Spleen (tissue), 7 donors: ENCODE measurements around the gene OSBPL8.

Experiments
- POLR2A ChIP-seq, 3 donors: fragments of 450-650 bp; IDR thresholded peaks; one replicate each; pipeline ENCODE4 v1.5.1; 2017; ENCODE audit warnings: antibody characterized with exemption in 3 of 3, mild to moderate bottlenecking in 1 of 3
- POLR2AphosphoS5 ChIP-seq, 3 donors: sonication (generic); formaldehyde crosslinking; IDR thresholded peaks; one replicate each; pipeline ENCODE4 v1.5.1; 2017; ENCODE audit warnings: antibody characterized with exemption in 3 of 3
- TF ChIP-seq, protein P1 (sequence below), 11 experiments: fragments of 200-600 bp in 7 of 11; fragments of 450-650 bp in 4 of 11; sonication (generic) in 4 of 11; IDR thresholded peaks in 8 of 11; conservative IDR thresholded peaks in 3 of 11; 1 replicate in 7 of 11; 2 replicates in 4 of 11; pipeline versions ENCODE4 v1.4.0 to v1.8.0; 2016 to 2021; ENCODE audit warnings: antibody characterized with exemption in 11 of 11, inconsistent platforms in 4 of 11, mild to moderate bottlenecking in 1 of 11
- donor health status: DM: no; HTN: no; CAD: no; lungs with moderate emphysema.
- donor health status: DM: no; HTN: no; CAD: no.
- donor health status: DM: no; HTN: no; CAD: no.

DNA sequence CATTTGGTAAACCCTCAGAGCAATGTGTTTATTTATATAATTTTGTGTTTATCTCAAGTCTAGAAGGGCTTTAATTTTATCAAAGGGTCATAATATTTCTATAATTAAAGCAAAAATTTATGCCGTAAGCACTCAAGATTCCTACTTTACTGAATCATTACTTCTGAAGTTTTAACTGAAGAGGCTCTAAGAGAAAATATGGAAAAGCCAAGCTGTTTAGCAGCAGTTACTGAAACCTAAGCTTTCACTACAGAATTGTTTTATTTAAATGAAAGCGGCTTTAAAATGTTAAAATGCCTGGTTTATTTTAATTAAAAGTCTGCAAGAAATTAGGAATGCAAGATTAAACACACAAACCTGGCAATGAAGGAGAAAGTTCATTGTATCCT is 137.4 kb downstream of the OSBPL8 start:
- TF ChIP-seq POLR2A (IDR thresholded peaks at IDR 0.05), result no peak
- TF ChIP-seq, protein P1, sequence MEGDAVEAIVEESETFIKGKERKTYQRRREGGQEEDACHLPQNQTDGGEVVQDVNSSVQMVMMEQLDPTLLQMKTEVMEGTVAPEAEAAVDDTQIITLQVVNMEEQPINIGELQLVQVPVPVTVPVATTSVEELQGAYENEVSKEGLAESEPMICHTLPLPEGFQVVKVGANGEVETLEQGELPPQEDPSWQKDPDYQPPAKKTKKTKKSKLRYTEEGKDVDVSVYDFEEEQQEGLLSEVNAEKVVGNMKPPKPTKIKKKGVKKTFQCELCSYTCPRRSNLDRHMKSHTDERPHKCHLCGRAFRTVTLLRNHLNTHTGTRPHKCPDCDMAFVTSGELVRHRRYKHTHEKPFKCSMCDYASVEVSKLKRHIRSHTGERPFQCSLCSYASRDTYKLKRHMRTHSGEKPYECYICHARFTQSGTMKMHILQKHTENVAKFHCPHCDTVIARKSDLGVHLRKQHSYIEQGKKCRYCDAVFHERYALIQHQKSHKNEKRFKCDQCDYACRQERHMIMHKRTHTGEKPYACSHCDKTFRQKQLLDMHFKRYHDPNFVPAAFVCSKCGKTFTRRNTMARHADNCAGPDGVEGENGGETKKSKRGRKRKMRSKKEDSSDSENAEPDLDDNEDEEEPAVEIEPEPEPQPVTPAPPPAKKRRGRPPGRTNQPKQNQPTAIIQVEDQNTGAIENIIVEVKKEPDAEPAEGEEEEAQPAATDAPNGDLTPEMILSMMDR (IDR thresholded peaks at IDR 0.05 in 8 of 11, conservative IDR thresholded peaks at IDR 0.05 in 3 of 11), result no peak
- TF ChIP-seq POLR2AphosphoS5 (IDR thresholded peaks at IDR 0.05), result no peak
